NCI-H1048 (cell line): ENCODE results near the gene NDOR1.
"Not testable (repeated sequence)": the region's sequence is repeated elsewhere in the genome, so short reads cannot be mapped to it uniquely, and the experiment has no call there.

Experiments used
- DNase-seq: peaks from one replicate; lab custom pipeline; 2025; lab: John Stamatoyannopoulos, UW

Gene NDOR1

DNA sequence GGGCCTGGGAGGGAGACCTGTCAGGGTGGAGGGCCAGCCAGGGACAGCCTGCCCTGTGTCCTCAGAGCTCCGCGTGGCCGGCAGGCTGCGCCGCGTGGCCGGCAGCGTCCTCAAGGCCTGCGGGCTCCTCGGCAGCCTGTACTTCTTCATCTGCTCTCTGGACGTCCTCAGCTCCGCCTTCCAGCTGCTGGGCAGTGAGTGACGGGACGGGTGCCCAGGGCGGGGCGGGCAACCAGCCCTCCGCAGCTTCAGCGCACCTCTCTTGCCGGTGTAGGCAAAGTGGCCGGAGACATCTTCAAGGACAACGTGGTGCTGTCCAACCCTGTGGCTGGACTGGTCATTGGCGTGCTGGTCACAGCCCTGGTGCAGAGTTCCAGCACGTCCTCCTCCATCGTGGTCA is 27.0 kb downstream of the NDOR1 start:
- no peak for DNase-seq

DNA sequence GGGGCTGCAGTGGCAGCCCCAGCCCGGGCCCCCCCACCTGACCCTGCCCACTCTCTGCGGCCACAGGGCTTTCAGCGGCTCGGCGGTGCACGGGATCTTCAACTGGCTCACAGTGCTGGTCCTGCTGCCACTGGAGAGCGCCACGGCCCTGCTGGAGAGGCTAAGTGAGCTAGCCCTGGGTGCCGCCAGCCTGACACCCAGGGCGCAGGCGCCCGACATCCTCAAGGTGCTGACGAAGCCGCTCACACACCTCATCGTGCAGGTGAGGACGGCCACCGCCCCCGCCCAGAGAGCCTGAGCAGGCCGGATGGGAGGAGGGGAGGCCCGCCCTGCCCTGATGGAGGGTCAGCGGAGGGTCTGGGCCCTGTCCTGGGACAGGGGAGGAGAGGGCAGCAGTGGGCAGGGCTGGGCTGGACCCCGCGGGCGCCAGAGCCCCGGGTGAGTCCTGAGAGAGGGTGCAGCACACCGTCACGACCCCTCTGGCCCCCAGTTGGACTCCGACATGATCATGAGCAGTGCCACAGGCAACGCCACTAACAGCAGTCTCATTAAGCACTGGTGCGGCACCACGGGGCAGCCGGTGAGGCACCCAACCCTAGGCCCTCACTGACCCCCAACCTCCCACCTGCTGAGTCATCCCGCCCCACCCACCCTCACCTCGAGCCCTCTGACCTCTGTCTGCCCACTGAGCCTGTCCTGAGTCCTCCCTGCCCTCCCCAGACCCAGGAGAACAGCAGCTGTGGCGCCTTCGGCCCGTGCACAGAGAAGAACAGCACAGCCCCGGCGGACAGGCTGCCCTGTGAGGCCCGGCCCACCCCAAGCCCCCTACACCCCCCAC is 27.9 kb downstream of the NDOR1 start:
- DNase-seq = no peak

DNA sequence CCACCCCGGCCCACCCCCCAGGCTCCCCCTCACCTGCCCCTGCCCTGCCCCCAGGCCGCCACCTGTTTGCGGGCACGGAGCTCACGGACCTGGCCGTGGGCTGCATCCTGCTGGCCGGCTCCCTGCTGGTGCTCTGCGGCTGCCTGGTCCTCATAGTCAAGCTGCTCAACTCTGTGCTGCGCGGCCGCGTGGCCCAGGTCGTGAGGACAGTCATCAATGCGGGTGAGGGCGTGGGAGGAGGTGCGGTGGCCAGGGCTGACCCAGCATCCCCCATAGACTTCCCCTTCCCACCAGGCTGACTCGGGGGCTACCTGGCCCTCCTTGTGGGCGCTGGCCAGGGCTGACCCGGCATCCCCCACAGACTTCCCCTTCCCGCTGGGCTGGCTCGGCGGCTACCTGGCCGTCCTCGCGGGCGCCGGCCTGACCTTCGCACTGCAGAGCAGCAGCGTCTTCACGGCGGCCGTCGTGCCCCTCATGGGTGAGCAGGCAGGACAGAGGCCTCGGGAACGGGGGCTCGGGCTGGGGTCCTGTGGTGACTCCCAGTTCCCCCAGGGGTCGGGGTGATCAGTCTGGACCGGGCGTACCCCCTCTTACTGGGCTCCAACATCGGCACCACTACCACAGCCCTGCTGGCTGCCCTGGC is 28.7 kb downstream of the NDOR1 start:
- no peak for DNase-seq

DNA sequence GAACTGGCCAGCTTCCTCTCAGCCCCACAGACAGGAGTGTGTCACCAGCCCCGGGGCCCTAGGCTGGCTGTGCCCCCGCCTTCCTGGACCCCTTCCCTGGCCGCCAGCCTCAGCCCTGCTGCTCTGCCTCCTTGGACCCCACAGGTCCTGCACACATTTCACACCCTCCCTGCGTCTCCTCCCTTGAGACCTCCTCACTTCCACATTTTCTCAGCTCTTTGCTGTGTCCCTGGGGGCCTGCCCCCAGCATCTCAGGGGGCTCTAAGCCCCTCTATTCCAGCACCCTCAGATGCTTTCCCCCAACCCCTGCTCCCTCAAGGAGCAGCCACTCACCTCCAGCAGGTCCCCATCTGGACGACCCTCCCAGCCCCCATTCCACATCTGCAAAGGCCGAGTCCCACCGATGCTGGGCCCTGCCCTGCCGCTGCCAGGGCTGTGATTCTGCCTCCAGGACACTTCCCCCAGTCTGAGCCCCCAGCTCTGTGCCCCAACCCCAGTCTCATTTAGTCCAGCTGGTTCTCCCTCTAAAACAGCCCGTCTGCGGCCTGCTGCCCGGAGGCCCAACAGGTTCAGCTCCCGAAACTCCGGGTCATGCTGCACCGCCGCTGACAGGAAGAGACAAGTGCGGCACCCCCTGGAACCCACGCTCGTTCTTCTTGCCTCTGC is 29.4 kb downstream of the NDOR1 start:
- DNase-seq = no peak

DNA sequence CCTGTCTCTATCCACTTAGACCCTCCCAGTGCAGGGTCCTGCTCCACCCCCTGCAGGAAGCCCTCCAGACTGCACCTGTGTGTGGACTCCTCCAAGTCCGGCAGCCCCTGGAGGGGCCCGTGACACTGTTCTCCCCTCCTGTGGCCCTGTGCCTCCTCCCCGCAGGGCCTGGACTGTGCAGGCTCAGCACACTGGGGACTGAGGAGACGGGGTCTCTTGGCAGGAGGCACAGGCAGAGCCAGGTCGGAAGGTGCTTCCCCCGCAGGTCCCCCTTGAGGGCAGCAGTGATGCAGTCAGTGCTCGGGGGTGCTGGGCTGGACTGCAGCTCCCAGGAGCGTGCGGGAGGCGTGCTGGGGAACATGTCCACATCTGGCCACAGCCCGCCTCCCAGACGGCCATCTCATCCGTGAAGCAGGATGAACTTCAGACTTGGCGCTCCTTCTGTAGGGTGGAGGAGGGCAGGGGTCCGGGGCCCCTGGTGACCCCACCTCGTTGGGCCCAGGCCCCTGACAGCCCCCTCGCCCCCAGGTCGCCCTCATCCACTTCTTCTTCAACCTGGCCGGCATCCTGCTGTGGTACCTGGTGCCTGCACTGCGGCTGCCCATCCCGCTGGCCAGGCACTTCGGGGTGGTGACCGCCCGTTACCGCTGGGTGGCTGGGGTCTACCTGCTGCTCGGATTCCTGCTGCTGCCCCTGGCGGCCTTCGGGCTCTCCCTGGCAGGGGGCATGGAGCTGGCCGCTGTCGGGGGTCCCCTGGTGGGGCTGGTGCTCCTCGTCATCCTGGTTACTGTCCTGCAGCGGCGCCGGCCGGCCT is 30.1 kb downstream of the NDOR1 start:
- DNase-seq = no peak

DNA sequence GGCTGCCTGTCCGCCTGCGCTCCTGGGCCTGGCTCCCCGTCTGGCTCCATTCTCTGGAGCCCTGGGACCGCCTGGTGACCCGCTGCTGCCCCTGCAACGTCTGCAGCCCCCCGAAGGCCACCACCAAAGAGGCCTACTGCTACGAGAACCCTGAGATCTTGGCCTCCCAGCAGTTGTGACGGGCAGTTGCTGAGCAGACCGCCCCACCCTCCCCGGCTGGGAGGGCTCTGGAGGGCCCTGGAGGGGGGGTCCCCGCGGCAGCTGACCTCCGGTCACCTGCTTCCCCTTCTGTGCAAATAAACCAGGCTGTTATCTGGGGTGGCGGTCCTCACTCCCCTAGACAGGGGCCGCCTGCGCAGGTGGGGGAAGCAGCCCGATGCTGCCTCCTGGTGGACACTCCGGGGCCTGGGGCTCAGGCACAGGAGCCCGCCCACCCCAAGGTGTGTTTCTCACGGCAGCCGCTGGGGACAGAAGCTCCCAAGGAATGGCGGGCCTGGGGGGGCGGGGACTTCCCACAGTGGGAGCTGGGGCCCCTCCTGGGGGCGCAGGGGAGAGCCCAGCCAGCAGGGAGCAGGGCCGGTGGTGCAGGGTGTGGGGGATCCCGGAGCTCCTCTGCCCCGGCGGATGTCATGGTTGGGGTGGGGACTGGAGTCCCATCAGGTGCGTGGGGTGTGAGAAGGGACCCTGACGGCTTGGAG is 30.9 kb downstream of the NDOR1 start:
- peak; percentile 76 for DNase-seq

DNA sequence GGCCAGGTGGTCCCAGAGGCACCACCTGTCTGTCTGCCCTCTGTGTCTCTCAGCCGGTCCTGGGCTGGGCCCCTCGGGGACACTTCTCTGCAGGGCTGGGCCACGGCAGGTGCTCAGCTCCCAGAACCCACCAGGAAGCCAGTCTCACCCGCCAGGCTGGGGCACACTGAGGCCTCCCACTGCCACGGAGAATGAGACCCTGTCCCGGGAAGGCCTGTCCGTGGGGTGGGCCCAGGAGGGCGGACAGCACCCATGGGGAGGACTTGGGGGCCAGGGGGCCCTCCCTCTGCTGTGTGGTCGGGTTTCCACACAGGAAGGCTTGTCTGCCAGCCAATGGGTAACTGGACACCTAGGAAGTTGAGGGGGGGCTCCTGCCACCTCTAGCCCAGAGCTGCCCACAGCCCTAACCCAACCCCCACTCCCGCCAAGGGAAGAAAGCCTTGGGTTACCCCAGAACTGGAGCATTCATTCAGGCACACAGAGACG is 31.5 kb downstream of the NDOR1 start:
- DNase-seq = no peak

DNA sequence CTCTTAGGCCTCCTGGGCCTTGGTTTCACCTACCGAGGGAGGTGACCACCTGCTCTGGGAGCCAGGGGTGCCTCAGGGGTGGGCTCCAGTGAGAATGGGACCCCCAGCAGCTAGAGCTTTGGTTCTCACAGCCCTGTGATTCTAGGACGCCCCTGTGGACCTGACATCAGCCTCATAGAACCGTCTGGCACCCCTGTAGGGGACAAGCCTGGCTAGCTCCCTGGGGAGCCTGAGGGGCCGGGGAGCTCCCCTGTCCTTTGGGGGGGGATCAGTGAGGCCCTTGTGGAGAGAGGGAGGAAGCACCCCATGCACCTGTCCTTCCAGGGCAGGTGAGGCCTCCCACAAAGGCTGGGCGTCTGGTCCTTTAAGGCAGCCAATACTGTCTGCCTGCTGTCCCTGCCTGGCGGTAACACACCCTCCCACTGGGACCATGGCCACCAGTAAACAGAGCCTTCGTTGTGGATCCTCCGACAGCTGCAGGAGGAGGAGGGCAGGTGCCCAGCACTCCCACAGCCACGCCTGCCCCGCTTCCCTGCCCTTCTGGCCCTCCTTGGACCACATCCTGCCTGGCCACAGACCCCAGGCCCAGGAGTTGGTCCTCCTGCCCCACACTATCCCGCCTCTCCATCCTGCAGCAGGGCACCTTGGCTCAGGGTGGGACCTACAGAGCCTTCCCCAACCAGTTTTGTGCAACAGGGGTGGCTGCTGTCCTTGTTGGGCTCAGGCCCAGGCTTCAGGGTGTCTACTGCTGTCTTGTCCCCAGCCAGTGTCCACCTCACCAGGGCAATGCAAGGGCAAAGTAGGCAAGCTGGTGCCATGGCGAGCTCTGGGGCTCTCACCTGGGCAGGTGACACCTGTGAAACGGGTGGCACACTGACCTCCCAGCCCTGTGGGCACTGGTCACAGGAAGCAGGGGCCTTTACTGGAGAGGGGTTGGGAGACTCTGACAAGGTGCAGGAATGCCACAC is 32.5 kb downstream of the NDOR1 start:
- DNase-seq = no peak

DNA sequence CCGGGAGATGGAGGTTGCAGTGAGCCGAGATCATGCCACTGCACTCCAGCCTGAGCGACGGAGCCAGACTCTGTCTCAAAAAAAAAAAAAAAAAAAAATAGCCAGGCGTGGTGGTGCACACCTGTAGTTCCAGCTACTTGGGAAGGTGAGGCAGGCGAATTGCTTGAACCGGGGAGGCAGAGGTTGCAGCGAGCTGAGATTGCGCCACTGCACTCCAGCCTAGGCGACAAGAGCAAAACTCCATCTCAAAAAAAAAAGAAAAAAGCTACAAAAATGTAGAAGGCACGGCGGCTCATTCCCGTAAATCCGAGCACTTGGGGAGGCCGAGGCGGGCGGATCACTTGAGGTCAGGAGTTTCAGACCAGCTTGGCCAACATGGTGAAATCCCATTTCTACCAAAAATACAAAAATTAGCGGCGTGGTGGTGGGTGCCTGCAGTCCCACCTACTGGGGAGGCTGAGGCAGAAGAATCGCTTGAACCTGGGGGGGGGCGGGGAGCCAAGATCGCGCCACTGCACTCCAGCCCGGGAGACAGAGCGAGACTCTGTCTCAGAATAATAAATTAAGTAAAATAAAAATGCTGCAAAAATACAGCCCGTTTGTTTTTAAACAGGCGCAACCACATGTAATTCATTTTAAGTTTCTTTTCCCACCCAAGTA is 34.2 kb downstream of the NDOR1 start:
- not testable (repeated sequence) for DNase-seq

DNA sequence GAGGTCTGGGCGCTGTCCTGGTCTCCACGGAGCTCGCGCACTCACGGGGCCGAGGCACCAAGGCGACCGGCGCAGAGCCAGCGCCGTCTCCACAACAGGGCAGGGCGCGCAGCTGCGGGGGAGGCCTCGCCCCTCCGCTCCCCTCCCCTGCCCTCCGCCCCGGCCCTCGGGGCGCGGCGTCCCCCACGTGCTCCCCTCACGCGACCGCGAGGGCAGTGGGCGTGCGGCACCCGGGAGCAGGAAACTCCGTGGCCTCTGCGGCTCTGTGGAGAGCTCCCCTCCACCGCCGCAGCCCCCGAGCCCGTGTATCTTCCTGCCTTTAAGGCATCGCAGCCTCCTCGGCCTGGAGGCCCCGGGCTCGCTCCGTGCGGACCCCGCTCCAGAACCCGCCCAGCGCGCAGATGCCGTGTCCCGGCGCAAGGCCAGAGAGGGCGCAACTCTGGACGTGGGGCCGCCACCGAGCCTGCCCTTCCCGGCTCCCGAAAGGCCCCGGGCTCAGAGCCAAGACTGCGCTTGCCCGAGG is 34.9 kb downstream of the NDOR1 start:
- DNase-seq = peak; percentile 46

DNA sequence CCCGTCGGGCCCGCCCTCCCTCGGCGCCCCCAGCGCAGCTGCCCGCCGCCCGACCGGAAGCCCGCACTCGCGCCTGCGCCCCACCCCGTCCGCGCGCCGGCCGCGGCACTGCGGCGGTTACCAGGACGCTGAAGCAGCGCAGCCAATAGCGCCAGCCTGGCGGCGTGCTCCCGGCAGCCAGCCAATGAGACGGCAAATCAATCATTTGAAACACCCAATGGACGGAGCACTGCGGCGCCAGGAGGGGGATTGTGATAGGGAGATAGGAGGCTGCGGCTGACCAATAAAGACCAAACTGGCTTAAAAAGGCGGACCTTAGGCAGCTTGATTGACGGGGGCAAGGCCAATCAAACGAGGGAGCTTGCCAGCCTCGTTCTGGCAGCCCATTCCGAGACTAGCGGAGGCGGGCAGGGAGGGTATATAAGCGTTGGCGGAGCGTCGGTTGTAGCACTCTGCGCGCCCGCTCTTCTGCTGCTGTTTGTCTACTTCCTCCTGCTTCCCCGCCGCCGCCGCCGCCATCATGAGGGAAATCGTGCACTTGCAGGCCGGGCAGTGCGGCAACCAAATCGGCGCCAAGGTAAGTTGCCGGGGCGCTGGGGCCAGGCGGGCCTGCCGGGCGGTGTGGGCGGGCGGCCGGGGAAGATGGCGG is 35.5 kb downstream of the NDOR1 start, which contains the start of gene TUBB4B:
TUBB4B (plus strand) TSS at position 447 of the 649 bp plus-strand sequence; CDS start at position 521, 74 bp downstream.
- peak; percentile 99 for DNase-seq

DNA sequence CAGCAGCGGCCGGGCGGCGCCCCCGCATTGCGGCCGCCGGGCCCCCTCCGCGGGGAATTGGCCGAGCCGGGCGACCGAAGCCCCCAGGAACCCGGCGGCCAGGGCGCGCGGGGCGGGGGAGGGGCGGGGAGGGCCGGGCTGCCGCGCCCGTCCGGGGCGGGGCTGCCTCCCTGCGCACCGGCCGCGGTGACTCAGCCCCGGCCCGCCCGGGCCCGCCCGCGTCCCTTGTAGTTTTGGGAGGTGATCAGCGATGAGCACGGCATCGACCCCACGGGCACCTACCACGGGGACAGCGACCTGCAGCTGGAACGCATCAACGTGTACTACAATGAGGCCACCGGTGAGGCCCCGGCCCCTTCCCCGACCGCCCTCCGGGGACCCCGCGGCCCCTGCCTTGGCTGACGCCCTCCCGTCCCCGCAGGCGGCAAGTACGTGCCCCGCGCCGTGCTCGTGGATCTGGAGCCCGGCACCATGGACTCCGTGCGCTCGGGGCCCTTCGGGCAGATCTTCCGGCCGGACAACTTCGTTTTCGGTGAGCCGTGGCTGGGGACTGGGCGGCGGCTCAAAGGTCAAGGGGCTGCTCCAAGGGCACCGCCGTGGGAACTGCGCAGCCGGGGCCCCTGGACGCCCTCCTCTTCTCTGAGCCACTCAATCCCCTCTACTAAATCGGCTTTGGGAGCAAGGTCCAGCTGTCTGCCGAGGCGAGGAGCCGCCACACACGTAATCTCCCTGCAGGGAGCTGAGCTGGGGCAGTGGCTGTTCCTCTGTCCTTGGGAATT is 36.2 kb downstream of the NDOR1 start:
- no peak for DNase-seq

DNA sequence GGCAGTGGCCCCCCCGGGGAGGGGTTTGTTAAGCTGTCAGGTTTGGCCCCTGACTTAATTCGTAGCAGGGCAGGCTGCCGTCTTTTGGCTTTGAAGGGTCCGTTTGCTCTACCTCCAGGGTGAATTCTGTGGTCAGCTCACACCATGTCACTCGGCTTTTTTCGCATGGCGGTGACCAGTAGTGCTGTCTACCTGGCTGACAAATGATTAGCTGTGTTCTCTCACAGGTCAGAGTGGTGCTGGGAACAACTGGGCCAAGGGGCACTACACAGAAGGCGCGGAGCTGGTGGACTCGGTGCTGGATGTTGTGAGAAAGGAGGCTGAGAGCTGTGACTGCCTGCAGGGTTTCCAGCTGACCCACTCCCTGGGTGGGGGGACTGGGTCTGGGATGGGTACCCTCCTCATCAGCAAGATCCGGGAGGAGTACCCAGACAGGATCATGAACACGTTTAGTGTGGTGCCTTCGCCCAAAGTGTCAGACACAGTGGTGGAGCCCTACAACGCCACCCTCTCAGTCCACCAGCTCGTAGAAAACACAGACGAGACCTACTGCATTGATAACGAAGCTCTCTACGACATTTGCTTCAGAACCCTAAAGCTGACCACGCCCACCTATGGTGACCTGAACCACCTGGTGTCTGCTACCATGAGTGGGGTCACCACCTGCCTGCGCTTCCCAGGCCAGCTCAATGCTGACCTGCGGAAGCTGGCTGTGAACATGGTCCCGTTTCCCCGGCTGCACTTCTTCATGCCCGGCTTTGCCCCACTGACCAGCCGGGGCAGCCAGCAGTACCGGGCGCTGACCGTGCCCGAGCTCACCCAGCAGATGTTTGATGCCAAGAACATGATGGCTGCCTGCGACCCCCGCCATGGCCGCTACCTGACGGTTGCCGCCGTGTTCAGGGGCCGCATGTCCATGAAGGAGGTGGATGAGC is 37.0 kb downstream of the NDOR1 start:
- no peak for DNase-seq

DNA sequence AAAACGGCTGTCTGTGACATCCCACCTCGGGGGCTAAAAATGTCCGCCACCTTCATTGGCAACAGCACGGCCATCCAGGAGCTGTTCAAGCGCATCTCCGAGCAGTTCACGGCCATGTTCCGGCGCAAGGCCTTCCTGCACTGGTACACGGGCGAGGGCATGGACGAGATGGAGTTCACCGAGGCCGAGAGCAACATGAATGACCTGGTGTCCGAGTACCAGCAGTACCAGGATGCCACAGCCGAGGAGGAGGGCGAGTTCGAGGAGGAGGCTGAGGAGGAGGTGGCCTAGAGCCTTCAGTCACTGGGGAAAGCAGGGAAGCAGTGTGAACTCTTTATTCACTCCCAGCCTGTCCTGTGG is 37.7 kb downstream of the NDOR1 start:
- DNase-seq = not testable (repeated sequence)

DNA sequence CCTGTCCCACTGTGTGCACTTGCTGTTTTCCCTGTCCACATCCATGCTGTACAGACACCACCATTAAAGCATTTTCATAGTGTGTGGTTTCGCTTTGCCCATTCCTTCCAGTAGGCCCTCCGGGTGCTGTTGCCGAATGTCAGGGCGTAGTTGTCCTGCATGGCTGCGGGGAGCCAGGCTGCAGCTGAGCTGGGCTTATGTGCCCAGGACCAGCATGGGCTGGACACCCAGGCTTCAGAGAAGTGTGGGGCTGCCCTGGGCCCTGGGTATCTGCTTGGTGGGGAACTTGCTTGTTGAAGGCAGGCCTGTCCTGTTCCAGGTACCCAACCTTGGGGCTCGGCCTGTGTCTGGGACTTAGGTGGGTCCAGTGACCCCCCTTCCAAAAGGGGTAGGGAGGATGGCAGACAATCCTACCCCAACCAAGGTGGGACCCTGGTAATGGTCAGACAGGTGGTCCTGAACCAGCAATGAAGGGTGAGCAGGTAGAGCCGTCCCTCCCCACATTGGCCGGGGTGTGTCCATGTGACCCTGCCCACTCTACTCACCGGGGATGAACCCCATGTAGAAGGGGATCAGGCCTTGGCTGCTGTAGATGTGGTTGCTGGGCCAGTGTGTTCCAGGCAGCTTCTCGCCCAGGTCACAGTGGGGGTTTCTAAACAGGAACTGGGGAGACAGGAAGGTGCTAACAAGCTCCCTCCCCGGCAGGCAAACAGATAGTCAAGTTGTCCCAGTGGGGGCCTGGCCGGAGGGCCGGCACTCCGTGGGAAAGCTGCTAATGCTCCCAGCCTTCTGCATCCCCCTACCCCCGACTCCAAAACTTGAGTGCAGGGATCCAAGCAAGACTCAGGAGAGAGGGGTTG is 38.4 kb downstream of the NDOR1 start:
- no peak for DNase-seq
